Loucy (cell line): ENCODE results near the gene VSIG10L2.

Experiments
- EZH2phosphoT487 ChIP-seq: fragments of 200-600 bp; IDR thresholded peaks from 2 replicates; pipeline ENCODE4 v1.6.1; 2018; ENCODE audit warnings: antibody characterized with exemption, mild to moderate bottlenecking, moderate library complexity, borderline replicate concordance
- TF ChIP-seq, protein P1 (sequence below): fragments of 200-600 bp; sonication (generic); conservative IDR thresholded peaks from 2 replicates; pipeline ENCODE4 v1.5.1; 2014; ENCODE audit warnings: mild to moderate bottlenecking, antibody characterized with exemption, low read length

DNA sequence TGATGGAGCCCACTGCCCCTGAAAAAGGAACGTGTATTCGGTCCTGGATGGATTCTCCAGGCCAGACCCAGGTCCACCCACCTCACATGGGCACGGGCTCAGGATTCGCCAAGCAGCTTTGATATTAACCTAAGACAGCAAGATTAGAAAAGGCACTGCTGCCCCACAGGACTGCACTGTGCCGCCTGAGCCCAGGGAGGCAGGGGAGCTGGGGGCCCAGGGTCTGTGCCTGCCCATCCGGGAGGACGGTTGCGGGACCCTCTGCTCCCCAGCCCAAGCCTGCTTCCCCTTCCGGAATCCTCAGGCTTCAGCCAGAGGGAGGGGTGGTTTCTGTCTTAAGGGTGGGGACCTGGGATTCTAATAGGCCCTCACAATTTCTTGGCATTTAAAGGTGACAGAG lies 13.5 kb upstream of the VSIG10L2 start:
- TF ChIP-seq, protein P1, sequence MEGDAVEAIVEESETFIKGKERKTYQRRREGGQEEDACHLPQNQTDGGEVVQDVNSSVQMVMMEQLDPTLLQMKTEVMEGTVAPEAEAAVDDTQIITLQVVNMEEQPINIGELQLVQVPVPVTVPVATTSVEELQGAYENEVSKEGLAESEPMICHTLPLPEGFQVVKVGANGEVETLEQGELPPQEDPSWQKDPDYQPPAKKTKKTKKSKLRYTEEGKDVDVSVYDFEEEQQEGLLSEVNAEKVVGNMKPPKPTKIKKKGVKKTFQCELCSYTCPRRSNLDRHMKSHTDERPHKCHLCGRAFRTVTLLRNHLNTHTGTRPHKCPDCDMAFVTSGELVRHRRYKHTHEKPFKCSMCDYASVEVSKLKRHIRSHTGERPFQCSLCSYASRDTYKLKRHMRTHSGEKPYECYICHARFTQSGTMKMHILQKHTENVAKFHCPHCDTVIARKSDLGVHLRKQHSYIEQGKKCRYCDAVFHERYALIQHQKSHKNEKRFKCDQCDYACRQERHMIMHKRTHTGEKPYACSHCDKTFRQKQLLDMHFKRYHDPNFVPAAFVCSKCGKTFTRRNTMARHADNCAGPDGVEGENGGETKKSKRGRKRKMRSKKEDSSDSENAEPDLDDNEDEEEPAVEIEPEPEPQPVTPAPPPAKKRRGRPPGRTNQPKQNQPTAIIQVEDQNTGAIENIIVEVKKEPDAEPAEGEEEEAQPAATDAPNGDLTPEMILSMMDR: no peak
- TF ChIP-seq EZH2phosphoT487: no peak
